IPS-NIHi11 (cell line): ENCODE data around the gene ABHD1.
A peak's percentile ranks its signal among the peaks of the same experiment; 100 is the strongest.
"Not testable (repeated sequence)": the region's sequence is repeated elsewhere in the genome, so short reads cannot be mapped to it uniquely, and the experiment has no call there.

ENCODE experiments used
- DNase-seq: peaks from one replicate; pipeline ENCODE4 v3.0.0; 2012; ENCODE audit warnings: mixed read lengths, low spot score

The ABHD1 gene

GRCh38 chr2:27110603-27111352 is 12.8 kb upstream of the ABHD1 start:
- not testable (repeated sequence) for DNase-seq

GRCh38 chr2:27111392-27112078 is 12.1 kb upstream of the ABHD1 start:
- not testable (repeated sequence) for DNase-seq

DNA sequence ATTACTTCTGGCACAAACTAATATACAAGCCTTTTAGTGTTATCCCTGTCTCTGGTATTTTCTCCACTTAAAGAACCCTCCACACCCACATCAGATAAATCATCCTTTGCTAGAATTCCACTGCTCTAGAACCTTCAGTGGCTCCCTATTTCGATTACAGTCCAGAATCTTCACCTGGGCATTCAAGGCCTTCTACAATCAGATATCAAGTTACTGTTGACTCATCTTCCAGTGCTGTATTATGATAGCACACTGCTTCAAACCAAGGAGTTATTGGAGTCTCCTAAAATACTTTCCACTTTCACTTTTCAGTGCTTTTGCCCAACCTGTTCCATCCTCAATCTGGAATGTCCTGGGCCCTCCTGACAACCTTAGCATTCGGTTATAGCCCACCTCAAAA is 8.1 kb upstream of the ABHD1 start:
- DNase-seq, result no peak

GRCh38 chr2:27117995-27118524 is 5.6 kb upstream of the ABHD1 start:
- no peak for DNase-seq

DNA sequence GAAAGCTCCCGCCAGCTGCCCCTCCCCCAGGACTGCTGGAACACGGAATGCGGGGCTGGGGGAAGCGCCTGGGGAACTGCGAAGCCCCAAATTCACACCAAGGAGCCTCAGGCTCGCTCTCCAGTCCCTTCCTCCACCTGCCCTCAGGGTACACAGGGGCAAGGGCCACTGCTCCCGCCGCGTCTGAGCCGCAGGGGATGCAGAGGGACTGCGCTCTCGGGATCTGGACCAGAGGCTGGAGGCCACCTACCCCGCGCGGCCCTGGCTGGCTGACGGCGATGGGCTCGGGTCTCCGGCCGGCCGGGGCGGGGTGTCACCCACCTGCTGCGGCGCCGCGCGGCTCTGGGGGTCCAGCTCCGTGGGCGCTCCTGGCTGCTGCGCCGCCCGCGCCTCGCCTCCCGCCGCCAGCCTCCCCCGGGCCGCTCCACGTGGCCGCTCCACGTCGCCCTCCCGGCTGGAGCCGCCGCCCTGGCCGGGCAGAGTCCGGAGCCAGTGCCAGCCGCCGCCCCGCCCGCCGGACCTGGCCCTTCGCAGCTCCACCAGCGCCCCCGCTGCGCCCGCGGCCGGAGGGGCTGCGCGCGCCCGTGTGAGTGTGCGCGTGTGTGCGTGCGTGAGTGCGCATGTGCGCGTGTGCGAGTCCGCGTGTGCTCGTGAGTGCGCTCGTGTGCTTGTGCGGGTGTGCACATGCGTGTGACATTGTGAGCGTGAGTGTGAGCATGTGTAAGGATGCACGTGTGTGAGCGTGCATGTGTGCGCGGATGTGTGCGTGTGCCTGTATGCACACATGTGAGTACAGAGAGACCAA is 4.9 kb upstream of the ABHD1 start, which contains the start of gene CGREF1:
CGREF1 (minus strand) TSS at position 604 of the 805 bp plus-strand sequence. CDS start 14,762 bp downstream, outside the sequence.
- peak; percentile 76 for DNase-seq

- not testable (repeated sequence) for DNase-seq
These were observed 4.3 kb upstream of the ABHD1 start for GRCh38 chr2:27119330-27119670.

DNA sequence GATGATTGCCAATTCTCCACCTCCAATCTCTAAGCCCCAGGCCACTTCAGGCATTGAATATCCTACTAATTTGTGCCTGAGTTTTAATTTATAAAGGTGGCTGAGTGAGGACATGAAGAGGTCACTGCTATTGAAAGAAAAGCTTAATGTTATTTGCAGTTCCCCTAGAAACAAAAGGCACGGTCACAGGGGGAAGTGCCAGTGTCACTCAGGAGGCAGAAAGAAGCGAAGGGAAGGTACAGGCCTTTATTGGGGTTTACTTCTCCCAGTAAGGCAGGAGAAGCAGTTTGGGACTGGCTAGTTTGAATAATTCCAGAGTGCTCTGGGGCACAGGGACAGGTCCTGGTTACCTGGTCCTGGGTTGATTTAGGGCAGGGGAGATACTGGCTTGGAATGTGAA is 1.7 kb upstream of the ABHD1 start:
- no peak for DNase-seq

DNA sequence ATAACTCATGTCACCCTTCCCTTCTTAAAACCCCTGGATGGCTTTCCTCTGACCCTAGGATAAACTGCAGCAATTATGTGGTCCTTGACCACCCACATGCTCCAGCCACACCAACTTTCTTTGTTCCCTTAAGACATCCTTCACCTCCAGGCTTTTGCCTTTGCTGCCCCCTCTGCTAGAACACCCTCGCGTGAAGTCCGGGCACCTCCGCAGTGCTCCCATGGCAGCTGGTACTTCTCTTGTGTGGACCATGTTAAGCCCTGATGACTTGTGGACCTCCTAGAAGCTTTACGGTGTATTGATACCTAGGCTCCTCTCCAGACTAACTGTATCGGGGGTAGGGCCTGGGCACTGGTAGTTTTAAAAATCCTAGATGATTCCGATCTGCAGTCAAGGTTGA is 824 bp upstream of the ABHD1 start:
- DNase-seq, result no peak

GRCh38 chr2:27125104-27125503 is 1.5 kb downstream of the ABHD1 start:
- no peak for DNase-seq

DNA sequence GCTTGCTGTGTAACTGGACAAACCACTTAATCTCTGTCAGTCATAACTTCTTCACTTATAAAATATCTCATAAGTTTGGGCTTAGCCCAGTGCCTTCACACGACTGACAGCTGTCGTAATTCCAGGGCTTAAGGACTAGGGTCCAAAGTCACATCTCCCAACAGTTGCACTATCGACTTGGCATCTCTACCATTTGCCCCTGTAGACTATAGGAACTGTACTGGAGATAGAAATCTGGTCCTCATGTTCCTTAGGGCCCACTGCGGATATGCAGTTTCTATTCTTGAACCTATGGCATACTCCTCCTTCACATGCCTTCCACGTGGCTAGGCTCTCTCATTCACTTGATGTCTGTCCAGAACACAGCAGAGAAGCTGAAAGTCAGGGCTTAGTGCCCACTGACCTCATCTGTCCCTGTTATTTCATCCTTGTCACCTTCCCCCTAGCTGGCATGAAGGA is 2.7 kb downstream of the ABHD1 start:
- no peak for DNase-seq

GRCh38 chr2:27127883-27128667 is 4.5 kb downstream of the ABHD1 start:
- no peak for DNase-seq

GRCh38 chr2:27128668-27129571 is 5.3 kb downstream of the ABHD1 start:
- DNase-seq, result no peak

DNA sequence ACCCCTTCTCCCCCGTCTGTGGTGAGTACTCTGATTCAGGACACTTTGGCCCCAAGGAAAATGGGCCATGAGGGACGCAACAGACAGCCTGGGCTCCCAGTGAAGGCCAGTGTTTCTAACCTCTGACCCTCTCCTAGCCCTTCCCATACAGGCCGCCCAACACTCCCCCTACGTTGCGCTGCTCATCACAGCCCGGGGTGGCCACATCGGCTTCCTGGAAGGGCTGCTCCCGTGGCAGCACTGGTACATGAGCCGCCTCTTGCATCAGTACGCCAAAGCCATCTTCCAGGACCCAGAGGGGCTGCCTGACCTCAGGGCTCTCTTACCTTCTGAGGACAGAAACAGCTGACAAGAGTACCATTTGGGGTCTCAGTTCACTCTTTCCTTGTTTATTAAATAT is 6.8 kb downstream of the ABHD1 start:
- DNase-seq, result no peak

DNA sequence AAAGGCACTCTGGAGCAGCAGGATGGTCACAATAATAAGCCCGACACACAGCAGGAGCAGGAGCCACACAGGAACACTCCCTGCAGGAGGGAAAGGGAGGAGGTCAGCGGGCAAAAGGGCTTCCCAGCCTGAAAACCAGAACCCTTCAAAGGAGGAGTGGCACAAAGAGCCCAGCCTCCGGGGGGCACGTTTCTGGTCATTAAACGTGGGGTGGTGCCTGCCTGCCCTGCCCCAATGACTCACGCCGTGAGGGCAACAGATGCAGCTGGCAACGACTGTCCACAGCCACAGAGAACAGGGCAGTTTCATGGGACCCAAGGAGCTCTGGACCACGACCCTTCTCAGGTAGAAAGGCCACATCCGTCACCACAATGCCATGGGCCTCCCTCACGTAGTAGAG is 7.8 kb downstream of the ABHD1 start:
- DNase-seq, result no peak

GRCh38 chr2:27133195-27133875 is 9.7 kb downstream of the ABHD1 start:
- no peak for DNase-seq

GRCh38 chr2:27133905-27134780 is 10.5 kb downstream of the ABHD1 start, which contains the start of gene PREB:
Gene PREB, minus strand, starts transcription at chr2:27134636. Its CDS starts 215 bp downstream, at chr2:27134421.
- peak; percentile 99 for DNase-seq

DNA sequence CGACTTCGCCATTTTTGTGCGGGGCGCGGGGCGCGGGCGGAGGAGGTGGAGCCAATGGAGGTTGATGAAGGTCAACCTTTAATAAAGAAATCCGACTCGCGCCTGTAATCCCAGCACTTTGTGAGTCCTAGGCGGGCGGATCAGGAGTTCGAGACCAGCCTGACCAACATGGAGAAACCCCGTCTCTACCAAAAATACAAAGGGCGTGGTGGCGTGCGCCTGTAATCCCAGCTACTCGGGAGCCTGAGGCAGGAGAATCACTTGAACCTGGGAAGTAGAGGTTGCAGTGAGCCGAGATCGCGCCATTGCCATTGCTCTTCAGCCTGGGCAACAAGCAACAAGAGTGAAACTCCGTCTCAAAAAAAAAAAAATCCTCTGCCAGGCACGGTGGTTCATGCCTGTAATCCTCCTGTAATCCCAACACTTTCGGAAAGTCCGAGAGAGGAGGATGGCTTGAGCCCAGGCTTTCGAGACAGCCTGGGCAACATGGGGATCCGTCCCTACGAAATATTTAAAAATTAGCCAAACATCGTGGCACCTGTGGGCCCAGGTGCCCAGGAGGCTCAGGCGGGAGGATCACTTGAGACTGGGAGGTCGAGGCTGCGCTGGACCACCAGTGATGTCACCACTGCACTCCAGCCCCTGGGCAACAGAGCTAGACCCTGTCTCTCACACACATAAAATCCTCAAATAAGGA is 11.3 kb downstream of the ABHD1 start:
- no peak for DNase-seq

DNA sequence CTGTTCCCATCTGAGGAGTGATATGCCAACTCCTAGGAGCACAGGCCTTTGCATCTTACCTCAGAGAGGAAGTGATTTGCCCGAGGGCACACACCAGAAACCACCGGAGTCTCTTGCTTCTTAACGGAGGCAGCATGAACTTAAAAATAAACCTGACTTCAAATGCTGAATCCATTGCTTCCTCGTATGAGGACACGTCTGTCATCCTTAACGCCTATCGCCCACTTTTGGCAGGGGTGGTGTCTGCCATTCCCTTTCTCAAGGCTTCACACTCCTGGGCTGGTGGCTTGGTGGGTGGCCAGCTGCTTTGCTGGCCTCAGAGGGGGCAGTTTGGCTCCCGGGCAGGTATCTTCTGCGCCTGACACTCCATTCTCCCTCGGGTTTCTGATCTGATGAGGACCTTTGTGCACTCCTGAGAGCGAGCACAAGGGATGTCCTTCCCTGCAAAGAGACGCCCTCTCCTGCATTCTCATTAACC is 11.9 kb downstream of the ABHD1 start:
- DNase-seq, result no peak
